ENCODE results near the gene ARHGEF38.
"Not testable (repeated sequence)": the region's sequence is repeated elsewhere in the genome, so short reads cannot be mapped to it uniquely, and the experiment has no call there.

The ARHGEF38 gene

GRCh38 chr4:105719204-105719603 is 166.8 kb downstream of the ARHGEF38 start:
- no peak for DNase-seq

GRCh38 chr4:105725623-105726022 is 173.2 kb downstream of the ARHGEF38 start:
- DNase-seq: no peak

GRCh38 chr4:105729895-105730294 is 177.5 kb downstream of the ARHGEF38 start:
- DNase-seq: not testable (repeated sequence)

All from GDM1 (cell line).